HG03108 (cell line): ENCODE measurements around the gene EDRF1.

Experiments
- ATAC-seq: cut with Tn5 transposase; IDR thresholded peaks from one replicate; pipeline ENCODE4 v1.9.1; 2021; ENCODE audit warnings: moderate library complexity; ENCODE audit not compliant: unreplicated experiment

EDRF1 gene

DNA sequence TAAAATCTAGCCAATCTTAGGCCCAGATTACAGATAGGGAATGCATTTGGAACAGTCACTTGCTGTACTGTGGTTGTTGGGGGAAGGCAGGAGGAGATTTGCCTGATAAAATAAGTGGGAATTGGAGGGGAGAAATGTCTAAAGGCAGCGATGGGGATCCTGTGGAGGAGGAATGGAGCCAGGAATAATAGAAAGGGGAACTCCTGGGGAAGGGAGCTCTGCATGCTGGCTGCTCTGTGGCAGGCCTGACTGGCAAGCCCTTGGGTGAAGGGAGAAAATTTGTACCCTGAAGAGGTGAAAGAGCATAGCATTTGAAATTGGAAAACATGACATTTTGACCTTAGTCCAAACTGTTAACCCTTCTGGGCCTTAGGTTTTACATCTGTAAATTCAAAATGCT lies 42.5 kb downstream of the EDRF1 start:
- no peak for ATAC-seq

DNA sequence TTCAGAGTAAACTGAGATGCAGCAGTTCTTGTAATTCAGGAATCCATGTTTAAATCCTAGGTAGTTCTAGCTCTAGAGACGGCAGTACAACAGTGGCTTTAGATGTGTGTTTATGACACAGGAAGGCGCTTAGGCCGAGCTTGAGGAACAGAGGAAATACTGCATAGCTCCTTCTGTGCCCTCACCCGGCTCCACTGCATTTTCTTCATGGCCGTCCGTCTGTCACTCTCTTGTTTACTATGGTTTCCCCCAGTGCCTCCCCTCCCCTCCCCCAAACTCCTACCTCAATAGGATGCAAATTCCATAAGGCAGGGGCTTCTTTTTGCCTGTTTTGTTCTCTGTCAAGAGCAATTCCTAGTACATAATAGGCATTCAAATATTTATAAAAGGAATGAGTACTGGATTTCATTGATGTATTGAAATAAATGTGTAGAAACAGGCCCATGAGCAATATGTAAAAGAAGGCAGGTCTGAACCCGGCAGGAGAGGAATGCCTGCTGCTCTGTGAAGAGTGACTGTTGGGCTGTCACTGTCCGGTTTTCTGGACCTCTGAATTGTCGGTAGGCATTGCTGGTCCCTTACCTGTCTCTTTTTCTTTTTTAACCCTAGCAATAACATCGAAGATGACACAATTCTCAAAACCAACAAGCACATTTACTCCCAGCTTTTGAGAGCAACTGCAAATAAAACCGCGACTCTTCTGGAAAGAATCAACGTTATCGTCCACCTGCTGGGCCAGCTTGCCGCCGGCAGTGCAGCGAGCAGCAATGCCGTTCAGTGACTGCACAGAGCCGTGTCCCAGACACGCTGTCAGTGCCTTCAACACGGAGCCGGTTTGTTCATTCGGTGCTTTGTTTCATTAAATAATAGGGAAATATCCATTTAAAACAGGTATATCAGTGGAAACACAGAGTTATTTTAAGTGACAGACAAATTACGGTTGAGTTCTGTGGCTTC lies 43.5 kb downstream of the EDRF1 start:
- no peak for ATAC-seq

DNA sequence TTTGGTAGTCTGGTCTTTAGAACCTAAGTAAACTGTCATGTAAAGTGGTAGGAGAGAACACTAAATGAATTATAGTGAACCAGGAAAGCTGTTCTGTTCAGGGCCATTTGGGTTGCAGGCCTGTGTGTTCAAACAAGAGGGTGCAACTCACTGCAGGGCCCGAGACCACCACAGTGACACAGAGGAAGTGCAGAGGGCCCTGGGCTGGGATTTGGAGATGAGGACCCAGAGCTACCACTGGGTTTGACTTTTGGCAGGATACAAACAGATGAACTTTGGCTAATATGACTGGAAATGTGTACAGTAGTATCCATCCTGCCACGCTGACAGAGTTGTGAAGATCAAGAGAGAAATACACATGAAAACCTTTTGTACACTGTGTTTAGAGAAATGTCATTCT lies 46.3 kb downstream of the EDRF1 start:
- ATAC-seq = no peak

DNA sequence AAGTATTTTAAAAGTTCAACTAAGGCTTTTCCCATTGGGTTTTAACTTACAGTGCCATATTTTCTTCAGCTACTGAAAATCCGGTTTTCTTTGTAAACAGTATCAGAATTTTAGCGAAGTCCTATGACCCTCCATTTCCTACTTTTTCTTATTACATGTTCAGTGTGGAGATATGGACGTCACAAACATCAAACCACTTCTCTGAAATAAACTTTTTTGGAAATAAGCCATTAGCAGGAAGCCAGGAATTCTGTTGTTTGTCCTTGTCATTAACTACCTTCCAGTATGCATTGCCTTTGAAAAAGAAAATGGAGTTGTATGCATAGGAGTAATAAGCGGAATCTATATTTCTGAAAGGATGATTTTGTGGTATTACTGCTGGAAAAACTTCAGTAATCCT lies 47.0 kb downstream of the EDRF1 start:
- no peak for ATAC-seq

DNA sequence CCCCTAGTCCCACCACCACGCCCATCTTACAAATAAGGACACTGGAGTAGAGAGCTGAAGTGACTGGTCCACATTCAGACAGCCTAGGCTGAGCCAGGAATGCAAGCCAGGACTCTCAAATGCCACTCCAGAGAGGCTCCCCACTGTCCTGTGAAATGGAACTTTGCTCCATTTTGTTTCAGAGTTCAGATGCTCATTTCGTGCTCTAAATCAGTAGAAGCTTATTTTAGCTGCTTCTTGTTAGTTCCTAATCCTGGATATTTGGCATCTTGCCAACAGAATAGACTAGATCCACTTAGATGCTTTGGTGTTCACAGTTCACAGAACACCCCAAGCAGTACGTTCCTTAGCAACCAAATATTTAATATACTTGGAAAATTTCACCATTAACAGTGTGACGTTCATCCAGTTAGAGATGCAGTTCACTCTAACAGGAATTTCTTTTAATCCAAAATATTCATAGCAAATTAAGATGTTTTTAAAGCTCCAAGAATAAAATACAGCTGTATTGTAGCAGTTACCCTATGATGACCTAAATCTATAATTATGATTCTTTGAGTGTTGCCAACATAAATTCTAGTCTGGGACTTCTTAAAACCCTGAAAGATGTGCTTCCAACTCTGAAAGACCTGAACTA lies 48.8 kb downstream of the EDRF1 start:
- ATAC-seq = no peak

DNA sequence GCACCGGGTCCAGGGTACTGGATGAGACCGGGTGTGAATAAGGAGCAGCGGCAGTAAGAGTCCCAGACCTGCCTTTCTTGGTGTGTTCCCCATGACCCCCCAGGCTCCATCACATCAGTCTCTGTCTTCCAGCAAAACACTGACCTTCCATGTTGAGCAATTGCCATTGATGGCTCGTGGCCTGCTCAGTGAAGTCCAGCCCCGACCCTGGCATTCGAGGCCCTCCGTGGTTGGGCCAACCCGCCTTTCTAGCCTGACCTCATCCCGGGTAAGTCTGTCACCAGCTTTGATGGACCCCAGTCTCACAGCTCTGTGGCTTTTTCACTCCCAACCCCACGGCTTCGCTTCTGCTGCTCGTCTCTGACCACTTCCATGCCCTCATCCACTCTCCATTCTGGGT lies 49.7 kb downstream of the EDRF1 start:
- no peak for ATAC-seq

DNA sequence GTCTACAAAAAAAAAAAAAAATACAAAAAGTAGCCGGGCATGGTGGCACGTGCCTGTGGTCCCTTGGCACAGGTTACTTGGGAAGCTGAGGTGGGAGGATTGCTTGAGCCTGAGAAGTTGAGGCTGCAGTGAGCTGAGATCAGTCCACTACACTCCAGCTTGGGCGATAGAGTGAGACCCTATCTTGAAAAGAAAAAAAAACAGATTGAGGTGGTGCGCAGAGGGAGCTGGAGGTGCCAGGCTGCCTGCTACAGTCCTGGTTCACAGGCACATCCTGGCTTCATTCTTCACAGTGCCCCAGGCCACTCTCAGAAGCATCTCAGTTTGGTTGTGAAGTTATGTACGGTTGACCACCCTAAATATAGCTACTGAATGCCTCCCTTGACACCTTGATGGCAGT lies 51.3 kb downstream of the EDRF1 start:
- ATAC-seq = no peak

DNA sequence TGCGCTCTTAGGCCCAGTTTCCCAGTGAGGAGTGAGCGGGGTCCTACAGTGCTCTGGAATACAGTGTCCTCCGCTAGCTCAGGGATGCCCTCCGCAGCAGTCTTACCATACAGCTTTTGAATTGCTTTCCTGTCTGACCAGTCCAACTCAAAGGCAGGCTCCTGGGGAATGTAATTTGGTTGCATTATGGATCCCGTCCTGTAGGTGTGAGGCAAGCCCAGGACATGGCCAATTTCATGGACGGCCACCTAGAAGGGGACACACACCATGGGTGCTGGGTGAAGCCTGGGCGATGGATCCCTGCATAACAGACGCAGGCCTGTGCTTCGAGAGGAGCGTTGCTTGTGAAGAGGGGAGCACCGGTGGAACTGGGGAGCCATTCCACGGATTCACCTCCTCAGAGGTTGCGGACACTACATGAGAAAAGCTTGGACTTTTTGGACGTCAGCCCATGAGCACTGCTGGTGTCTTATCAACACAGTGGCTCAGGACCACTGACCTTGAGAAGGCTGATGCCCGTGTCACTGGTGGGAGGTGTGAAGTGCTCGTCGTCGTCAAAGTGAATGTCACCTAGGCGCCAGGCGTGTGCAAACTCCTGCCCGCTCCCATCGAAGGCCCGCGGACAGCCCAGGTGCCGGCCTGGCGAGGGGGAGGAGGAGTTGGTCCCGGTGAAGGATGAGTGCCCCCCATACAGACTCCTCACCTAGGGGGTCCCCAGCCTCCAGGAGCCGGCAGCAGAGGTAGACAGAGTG lies 52.8 kb downstream of the EDRF1 start:
- no peak for ATAC-seq

DNA sequence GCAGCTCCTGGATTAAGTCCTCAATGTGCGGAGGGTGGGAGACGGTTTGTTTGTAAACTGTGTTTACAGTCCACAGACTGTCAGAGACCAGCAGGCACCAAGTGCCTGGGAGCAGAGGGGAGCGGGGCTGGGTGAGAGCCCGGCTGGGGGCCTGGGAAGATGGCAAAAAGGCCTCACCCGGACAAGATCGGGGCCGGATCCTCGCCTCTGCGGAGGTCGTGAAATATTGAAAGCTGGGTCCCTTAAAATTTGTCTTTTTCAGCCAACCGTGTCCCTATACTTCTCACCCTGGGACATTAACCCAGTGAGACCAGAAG lies 53.3 kb downstream of the EDRF1 start:
- no peak for ATAC-seq

DNA sequence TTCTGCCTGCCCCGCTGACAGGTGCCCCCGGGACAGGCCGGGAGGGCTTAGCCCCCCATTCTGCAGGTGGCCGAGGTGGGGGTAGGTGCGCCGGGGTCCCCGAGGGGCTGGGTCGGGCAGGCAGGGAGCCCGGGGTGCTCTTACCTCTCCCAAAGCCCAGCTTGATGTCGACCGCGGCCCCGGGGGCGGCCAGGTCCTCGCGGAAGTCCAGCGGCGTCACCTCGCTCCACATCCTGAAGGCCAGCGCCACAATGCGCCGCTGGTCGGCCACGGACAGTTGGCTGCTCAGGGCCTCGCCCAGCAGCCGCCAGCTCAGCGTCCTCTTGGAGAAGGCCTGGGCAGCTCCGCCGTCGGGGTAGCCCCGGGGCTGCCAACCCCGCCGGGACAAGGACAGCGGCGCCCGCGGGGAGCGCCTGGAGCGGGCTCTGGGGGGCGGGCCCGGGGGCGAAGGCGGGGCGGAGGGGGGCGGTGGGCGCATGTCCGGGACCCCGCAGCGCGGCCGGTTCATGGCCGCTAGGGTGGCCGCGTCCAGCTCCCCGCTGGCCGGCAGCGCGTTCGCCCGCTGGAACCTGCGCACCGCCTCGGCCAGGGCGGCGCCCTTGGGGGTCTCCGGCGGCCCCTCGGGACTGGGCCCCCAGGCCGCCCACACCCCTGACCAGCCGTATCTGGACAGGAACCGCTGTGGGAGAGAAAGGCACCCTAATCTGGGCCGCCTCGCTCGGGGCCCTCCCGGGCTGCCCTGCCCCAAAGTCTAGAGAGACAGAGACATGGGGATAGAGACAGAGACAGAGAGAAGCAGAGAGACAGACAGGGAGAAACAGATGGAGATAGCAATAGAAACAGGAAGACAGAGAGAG lies 54.4 kb downstream of the EDRF1 start:
- ATAC-seq = no peak

DNA sequence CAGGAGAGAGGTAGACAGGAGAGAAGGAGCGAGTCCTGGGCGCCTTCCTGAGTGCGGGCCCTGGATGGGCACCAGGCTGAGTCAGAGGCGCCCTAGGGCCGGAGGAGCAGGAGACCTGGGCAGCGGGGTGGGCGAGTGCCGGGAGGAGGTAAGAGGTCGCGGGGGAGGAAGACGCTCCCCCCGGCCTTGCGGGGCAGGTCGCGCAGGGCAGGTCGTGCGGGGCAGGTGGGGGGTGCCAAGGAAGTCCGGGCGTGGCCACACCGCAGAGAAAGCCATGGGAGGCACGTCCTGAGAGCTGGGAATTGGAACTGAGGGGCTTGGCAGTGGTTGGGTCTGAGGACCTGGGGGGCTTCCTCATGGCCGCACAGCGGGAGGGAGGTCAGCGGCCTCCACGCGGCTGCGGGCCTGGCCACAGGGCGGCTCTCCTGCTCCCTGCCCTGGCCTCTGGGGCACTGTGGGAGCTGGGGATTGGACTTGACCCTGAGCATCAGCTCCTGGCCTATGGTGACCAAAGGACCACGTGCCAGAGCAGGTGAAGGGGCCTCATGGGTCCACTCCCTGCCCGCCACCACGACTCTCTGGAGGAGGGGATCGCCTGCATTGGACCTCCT lies 55.2 kb downstream of the EDRF1 start:
- ATAC-seq = no peak

DNA sequence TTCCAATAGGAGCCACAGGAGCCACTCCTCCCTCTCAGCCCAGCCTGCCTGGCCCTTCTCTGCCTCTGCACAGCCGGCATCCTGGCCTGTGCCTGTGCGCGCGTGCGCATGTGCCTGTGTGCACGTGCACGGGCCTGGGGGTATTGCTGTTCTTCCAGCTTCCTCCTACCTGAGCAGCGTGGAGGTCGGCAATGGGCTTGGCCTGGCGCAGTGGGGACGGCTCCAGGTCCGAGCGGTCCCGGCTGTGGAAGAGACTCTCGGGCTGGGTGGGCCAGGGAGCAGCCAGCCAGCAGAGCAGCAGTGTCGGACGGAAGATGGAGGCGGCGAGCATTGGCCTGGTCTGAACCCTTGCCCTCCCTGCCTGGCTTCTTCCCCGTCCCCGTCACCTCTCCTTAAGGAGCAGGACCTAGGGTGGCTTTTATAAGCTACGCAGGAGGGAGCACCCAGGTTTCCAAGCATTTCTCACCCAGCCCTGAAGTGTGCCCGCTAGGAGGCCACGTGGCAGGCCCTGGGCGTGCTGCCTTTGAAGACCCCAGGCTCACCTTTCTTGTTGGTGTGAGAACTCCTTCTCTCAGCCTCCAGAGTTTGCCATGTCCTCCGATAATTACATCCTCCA lies 56.1 kb downstream of the EDRF1 start, which contains the start of gene MMP21:
Gene MMP21 (minus strand): TSS at position 331 of the 616 bp plus-strand sequence. CDS start 0 bp downstream, at position 331.
- no peak for ATAC-seq

DNA sequence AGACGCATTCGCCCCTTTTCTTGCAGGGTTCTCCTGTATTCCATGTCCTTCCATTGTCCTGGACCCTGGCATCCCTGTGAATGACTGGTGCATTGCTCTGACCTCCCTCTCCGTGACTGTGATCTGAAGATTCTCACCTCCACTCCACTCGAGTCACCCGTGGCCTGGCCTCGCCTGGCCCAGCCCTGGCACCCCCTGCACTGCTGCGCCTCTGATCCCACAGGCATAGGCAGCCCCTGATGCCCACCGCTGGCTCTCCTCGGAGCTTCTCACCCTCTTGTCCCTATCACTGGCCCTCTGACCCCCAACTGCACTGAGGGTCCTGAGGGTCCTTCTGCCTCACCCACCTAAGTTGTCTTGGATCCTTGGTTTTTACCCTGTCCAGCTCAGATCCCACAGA lies 58.3 kb downstream of the EDRF1 start:
- ATAC-seq = no peak

DNA sequence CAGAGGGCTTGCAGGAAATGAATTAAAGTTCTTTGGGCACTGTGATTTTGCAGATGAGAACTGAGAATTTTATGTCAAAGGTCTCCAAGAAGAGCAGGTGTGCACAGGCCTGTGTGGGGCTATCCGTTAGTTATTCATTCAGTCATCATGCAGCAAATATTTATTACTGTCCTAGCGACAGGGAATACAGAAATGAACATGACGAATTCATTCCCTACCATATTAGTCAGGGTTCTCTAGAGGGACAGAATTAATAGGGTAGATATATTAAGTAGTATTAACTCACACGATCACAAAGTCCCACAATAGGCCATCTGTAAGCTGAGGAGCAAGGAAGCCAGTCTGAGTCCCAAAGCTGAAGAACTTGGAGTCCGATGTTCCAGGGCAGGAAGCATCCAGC lies 59.0 kb downstream of the EDRF1 start:
- ATAC-seq = no peak

DNA sequence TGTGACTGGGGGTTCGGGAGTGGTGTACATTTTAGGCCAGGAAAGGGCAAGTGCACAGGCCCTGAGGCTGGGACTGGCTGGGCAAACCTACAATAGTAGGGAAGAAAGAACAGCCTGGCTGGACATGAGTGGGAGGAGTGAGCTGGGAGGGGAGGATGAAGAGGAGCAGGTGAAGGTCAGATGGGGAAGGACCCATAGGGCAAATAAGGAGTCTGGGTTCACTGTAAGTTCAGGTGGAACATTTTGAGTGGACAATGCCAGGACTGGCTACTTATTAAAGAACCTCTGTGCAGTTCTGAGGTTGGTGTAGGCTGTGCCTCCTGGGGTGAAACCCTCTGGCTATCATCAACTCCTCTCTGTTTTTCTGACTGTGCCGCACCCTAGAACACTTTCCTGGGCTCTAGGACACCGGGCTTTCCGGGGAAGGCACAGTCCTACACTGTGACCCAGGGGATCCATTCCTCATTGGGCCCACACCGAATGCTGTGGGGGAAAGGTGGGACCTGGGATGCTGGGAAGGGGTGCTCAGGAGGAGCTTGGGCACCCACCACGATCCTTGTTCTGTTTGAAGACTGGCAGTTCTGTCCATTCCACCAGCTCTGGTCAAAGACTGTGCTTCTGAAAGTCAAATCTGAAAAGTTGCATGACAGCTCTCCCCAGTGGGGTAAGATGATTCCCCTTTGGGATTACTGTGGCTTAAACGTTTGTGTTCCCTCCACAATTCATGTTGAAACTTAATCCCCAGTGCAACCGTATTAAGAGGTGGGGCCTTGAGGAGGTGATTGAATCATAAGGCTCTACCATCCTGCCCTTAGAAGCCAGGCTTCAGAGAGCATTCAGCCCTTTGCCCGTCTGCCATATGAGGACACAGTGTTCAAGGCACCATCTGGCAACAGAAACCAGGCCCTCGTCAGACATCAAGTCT lies 60.2 kb downstream of the EDRF1 start:
- ATAC-seq = no peak

DNA sequence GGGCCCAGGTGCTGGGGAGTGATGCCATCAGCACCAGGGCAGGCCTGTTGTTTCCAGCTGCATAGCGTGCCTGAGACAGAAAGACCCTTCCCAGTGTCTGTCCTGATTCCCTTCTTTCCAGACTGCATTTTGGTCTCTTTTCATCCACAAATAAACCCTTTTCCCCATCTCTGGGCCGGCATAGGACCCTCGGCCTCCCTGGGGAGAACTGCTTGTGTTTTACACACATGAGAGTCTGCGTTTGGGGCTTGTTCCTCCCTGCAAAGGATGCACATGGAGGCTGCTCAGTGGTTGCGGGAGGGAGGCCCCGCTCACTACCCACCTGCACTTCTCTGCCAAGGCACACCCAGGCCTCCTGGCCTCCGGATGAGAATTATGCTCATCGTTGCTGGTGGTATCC lies 61.9 kb downstream of the EDRF1 start:
- no peak for ATAC-seq

DNA sequence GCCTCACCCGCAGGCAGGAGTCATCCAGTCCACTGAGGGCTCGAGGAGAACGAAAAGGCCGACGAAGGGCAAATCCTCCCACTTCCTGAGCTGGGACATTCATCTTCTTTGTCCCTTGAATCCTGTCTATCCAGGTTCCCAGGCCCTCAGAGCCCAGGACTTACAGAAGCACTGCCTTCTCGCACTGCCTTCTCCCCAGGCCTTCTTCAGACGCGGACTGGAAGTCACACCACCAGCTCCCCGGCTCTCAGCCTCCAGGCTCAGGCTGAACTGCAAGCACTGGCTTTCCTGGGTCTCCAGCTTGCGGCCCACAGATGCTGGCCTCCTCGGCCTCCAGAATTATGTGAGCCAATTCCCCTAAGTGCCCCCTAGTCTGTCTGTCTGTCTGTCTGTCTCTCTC lies 62.5 kb downstream of the EDRF1 start:
- ATAC-seq = no peak

DNA sequence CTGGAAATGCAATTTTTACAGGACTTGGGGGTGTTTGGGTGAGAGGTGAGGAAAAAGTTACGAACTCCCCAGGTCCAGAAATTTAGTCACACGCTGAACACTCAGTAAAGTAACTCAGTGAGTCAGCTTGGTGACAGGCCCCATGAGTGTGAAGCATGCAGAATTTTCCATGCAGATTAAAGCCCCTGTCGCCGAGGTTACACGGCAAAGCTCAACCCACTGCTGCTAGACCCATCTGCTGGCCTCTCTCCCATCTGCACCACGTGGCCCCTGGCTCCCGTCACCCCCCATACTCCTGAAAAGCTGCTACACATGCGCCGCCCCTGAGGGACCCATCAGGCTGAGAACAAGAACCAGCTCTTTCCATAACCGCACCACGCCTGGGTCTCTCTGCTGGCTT lies 63.1 kb downstream of the EDRF1 start:
- no peak for ATAC-seq

DNA sequence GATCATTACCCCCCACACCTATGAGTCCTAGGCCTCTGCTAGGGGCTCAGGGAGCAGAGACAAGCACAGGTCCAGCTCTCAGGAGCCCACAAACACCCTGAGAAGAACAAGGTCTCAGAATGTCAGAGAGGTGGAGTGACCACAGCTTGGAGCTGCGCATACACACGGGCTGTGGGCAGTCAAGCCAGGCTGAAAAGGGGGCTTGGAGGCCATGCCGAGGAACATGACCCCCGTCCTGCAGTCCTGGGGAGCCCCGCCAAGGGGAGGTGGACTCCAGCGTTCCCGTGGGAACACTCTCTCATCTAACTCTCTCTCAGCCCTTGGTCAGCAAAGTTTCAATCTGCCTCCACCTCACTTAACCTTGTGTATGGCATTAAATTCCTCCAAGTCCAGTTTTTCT lies 63.9 kb downstream of the EDRF1 start:
- ATAC-seq = no peak
